GM18519 (cell line): Measurements from ENCODE around the gene MCL1.
"Not testable (repeated sequence)": the region's sequence is repeated elsewhere in the genome, so short reads cannot be mapped to it uniquely, and the experiment has no call there.

Experiments
- ATAC-seq: cut with Tn5 transposase; IDR thresholded peaks from one replicate; pipeline ENCODE4 v1.9.1; 2021; ENCODE audit warnings: mild to moderate bottlenecking, moderate library complexity; ENCODE audit not compliant: unreplicated experiment, low FRiP score

Gene MCL1

DNA sequence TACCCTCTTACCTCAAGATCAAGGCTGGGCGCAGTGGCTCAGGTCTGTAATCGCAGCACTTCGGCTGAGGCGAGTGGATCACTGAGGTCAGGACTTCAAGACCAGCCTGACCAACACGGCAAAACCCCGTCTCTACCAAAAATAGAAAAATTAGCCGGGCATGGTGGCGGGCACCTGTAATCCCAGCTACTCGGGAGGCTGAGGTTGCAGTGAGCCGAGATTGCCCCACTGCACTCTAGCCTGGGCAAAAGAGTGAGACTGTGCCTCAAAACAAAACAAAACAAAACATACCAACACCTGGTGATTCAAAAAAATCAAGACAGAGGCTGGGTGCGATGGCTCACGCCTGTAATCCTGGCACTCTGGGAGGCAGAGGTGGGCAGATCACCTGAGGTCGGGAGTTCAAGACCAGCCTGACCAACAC is 5.8 kb downstream of the MCL1 start:
- ATAC-seq = not testable (repeated sequence)

DNA sequence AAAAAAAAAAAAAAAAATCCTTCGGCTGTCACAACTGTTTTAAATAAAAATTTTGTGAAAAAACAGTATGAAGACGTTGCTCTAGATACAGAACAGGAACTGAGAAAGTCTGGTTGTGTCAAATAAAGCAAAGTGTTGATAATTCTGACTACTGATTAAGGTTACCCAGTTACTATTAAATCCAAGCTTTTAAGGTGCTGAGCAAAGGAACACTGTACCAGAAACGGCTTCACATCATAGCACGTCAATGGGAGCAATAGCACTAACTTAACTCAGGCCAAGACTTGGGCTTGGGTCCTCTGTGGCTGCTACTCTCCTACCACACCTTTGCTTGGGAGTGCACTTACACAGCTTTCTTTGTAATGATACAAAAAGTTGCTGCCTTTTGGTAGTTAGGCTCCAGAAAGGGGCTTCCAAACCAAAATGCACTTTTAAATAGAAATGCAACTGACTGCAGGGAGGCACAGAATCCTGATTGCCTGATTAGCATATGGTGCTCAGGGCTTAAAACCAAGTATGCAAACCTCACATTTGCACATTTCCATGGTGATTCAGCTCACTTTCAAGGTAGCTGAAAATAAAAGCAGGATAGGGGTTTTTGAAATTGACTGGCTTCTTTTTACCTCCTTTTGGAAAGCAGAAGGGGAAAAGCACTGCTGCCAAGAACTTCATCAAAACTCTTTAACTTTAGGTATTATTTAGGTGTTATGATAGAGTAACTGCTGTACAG is 6.3 kb downstream of the MCL1 start:
- ATAC-seq = no peak

- no peak for ATAC-seq
Measured at GRCh38 chr1:150568594-150568966, 10.8 kb downstream of the MCL1 start.

DNA sequence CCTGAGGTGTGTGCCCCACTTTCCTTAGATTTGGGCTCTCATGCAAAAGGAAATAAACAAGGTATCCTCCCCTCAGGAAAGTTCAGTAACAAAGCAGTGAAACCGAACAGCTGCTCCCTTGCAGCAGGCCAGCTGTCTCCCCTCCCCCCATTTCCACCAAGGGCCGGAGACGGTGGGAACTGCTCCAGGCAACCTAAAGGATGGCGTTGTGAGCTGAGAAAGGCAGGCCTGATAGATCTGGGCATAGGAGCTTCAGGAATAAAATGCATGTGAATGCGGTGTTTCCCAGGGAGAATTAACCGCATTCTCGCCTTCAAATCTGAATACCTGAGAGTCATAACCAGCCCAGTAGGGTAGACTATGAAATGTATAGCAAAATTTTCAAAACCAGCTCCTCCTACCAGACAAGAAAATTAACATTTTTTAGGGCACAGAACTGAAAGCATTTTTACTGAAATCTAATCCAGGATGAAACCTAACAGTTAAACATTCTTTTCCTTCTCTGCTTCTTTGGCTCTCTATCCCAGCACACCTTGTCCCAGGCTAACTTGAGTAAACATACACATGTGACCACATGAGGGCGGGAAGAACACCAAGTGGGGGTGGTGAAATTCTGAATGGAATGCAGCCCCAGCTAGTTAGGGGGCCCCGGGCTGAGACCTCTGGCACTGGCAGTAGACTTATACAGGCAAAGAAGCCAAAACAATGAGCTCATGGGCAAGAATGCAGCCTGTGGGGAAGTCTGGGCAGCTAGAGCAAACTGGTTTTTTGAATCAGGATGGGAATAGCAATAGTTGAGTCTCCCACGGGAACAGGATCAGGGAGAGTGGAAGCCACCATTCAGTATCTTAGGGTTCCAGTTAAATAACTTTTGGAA is 11.5 kb downstream of the MCL1 start:
- no peak for ATAC-seq

GRCh38 chr1:150567341-150567716 is 12.1 kb downstream of the MCL1 start:
- ATAC-seq = no peak

GRCh38 chr1:150566589-150567340 is 12.6 kb downstream of the MCL1 start:
- ATAC-seq = no peak

- ATAC-seq = not testable (repeated sequence)
Measured at GRCh38 chr1:150565240-150565991, 14.0 kb downstream of the MCL1 start.

DNA sequence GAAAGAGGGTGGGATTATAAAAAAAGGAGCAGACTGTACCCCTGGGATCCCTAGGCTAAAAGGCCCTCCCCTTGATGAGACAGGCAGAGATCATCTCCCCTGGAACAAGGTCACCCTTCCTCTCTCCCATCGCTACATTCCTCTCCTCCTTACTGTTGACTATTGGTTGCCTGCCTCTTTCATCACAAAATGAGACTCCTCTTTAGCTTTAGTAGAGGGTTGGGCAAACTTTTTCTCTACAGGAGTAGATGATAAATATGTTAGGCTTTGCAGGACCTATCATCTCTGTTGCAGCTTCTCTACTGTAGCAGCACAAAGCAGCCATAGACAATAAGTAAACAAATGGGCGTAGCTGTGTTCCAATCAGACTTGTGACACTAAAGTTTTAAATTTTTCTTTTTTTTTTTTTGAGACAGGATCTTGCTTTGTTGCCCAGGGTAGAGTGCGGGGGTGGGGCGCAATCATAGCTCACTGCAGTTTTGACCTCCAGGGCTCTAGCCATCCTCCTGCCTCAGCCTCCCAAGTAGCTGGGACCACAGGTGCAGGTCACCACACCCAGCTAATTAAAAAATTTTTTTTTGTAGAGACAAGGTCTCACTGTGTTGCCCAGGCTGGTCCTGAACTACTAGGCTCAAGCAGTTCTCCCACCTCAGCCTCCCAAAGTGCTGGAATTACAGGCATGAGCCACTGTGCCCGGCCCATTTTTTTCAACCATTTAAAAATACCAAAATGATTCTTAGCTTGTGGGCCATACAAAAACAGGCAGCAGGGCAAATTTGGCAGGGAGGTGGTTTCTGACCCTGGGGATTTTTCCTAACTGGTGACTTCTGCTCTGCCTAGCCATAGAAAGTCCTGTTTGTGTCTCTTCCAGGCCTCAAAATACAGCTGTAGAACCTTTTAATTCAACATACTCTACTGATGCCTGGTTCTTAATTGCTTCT is 15.1 kb downstream of the MCL1 start:
- no peak for ATAC-seq

DNA sequence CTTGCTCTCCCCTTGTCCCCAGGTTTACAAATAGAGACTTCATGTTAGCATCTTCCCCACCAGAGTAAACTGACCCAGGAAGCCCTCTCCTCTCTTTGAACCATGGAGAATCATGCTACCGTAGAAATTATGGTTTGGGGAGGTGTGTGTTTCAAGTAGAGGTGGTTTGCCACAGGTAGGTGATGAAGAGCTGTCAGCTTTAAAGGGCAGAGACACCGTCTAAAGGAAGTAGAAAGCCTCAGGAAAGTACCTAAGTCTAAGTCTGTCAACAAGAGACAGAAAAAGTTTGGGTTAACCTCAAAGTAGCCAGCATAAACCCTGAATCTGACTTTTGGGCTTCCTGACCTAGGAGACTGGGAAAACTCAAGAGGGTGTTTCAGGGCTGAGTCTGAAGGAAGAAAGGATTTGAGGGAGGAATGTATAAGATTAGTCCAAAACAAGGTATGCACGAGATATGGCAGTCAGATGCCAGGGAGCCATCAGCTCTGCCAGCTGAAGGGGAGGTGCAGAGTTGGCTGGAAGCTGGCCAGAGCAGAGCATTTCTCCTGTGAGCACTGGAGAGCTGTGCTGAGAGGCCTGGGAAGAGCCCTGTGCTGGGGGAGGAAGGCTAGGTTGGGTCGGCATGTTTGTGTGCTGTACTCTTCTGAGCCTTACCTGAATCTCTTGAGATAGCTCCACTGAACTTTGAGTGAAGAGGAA is 15.9 kb downstream of the MCL1 start:
- ATAC-seq = no peak

- ATAC-seq = no peak
Measured at GRCh38 chr1:150562446-150563339, 16.7 kb downstream of the MCL1 start.

DNA sequence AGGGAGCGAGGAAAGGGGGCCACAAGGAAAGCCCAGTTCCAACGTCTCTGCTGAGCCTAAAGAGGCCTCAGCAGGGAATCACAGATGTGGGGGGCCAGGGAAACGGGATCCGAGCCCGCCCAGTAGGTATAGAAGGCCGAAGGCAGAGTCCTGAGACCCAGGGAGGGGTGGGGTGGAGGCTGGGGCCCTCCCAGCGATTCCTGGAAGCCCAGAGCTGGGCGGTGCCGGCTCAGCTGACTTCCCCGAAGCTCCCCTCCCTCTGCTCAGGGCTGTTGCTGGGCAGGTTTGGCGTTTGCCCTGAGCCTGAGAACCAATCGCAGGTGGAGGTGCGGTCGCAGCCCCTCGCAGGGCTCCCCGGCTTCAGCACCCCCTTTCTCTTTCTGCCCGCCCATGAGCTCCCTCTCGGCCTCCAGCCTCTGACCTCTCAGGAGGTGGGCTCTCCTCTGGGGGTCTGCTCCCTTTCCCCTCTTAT is 17.4 kb downstream of the MCL1 start:
- no peak for ATAC-seq

- no peak for ATAC-seq
Measured at GRCh38 chr1:150561254-150561973, 18.0 kb downstream of the MCL1 start.

GRCh38 chr1:150560576-150561253 is 18.7 kb downstream of the MCL1 start:
- ATAC-seq = no peak

GRCh38 chr1:150560011-150560438 is 19.4 kb downstream of the MCL1 start:
- no peak for ATAC-seq

GRCh38 chr1:150559656-150560010 is 19.8 kb downstream of the MCL1 start:
- no peak for ATAC-seq
